ENCODE results near the gene MRPS34. TPM values are rescaled to one million over a fixed set of nuclear protein-coding genes. Genes with fewer than 3 reads are reported as not detected.

Gene MRPS34
- total and polyA plus RNA-seq, 10 of the 15 experiments (the other 5 are each of a cell fraction or from before 2014, with no cell fraction given) = 3.6 to 285 (median 147) TPM

GRCh38 chr16:1782408-1783264, 9.7 kb upstream of the MRPS34 start, which contains the start of the genes NUBP2 and SPSB3 (continued):
- TF ChIP-seq ZBTB40 (IDR thresholded peaks at IDR 0.05; ENCODE audit: borderline replicate concordance) = peak; percentile 98
- peak; percentile 96 for TF ChIP-seq NKRF (conservative IDR thresholded peaks at IDR 0.05)
- TF ChIP-seq PKNOX1 (IDR thresholded peaks at IDR 0.05) = peak; percentile 100
- TF ChIP-seq CREM (IDR thresholded peaks at IDR 0.05; ENCODE audit: low read depth) = peak; percentile 99
- TF ChIP-seq HDAC2 (IDR thresholded peaks at IDR 0.05) = no peak
- peak; percentile 29; the same call in 1 of the 2 replicates for TF ChIP-seq NR2C1 (IDR thresholded peaks at IDR 0.05)
- no peak for TF ChIP-seq IRF5 (IDR thresholded peaks at IDR 0.05; ENCODE audit: borderline replicate concordance)
- TF ChIP-seq POLR2AphosphoS2 (IDR thresholded peaks at IDR 0.05; ENCODE audit: low read depth, low read length) = peak; percentile 3; the same call in 1 of the 2 replicates
- peak; percentile 41; the same call in 1 of the 2 replicates for TF ChIP-seq RELB (IDR thresholded peaks at IDR 0.05; ENCODE audit: low read depth)
- TF ChIP-seq ZBTB33 (IDR thresholded peaks at IDR 0.05) = no peak
- TF ChIP-seq POLR2AphosphoS5 (IDR thresholded peaks at IDR 0.05; ENCODE audit: low read length) = peak; percentile 49; the same call in 1 of the 2 replicates
- peak; percentile 95 for TF ChIP-seq KLF5 (IDR thresholded peaks at IDR 0.05; ENCODE audit: partially characterized antibody)
- peak; percentile 98 for TF ChIP-seq CHD2 (IDR thresholded peaks at IDR 0.05; ENCODE audit: borderline replicate concordance, low read depth, low read length)
- TF ChIP-seq MAX (IDR thresholded peaks at IDR 0.05; ENCODE audit: low read depth, low read length) = peak; percentile 72
- TF ChIP-seq NR2F1 (conservative IDR thresholded peaks at IDR 0.05) = peak; percentile 59
- peak; percentile 88 for TF ChIP-seq GATAD2B (conservative IDR thresholded peaks at IDR 0.05; ENCODE audit: low read depth)

Measured in GM12878 (cell line).